ENCODE results near the gene SSR1.

- TF ChIP-seq CTCF (IDR thresholded peaks at IDR 0.05) = no peak
- TF ChIP-seq POLR2AphosphoS5 (IDR thresholded peaks at IDR 0.05) = no peak
- TF ChIP-seq POLR2A (IDR thresholded peaks at IDR 0.05) = no peak
Measured at GRCh38 chr6:7268816-7269555, 44.0 kb downstream of the SSR1 start.

Measured in transverse colon (tissue), 4 donors.